GM23338 (cell line): ENCODE data around the gene CTTNBP2. TPM values are rescaled to one million over a fixed set of nuclear protein-coding genes. Genes with fewer than 3 reads are reported as not detected.

Experiments
- CTCF ChIP-seq, 2 experiments: fragments of 200-600 bp in 1 of 2; sonication (generic) in 1 of 2; conservative IDR thresholded peaks; 2 replicates each; pipeline versions ENCODE4 v1.5.1 to v1.6.1; 2016 to 2017; ENCODE audit warnings: antibody characterized with exemption in 2 of 2, low read depth in 2 of 2, mild to moderate bottlenecking in 2 of 2, moderate library complexity in 1 of 2
- EZH2 ChIP-seq: fragments of 200-600 bp; sonication (generic); IDR thresholded peaks from one replicate; pipeline ENCODE4 v1.8.0; 2017; ENCODE audit warnings: antibody characterized with exemption, mild to moderate bottlenecking, low read depth; ENCODE audit not compliant: unreplicated experiment
- EZH2phosphoT487 ChIP-seq: fragments of 200-600 bp; sonication (generic); IDR thresholded peaks from one replicate; pipeline ENCODE4 v1.8.1; 2018; ENCODE audit warnings: antibody characterized with exemption; ENCODE audit not compliant: unreplicated experiment
- JUNB ChIP-seq: IDR thresholded peaks from one replicate; pipeline ENCODE4 v1.6.1; 2016; ENCODE audit warnings: antibody characterized with exemption; ENCODE audit not compliant: unreplicated experiment
- POLR2AphosphoS5 ChIP-seq: IDR thresholded peaks from 2 replicates; pipeline ENCODE4 v1.6.1; 2016; ENCODE audit warnings: antibody characterized with exemption, low read depth
- REST ChIP-seq: IDR thresholded peaks from one replicate; pipeline ENCODE4 v1.6.1; 2018; ENCODE audit warnings: antibody characterized with exemption; ENCODE audit not compliant: unreplicated experiment
- STAT1 ChIP-seq: IDR thresholded peaks from one replicate; pipeline ENCODE4 v1.6.1; 2016; ENCODE audit warnings: antibody characterized with exemption; ENCODE audit not compliant: unreplicated experiment
- ZNF114 ChIP-seq: fragments of 250-450 bp; sonication (Bioruptor Pico); IDR thresholded peaks from 2 replicates; pipeline ENCODE4 v1.5.0; 2020; ENCODE audit warnings: mild to moderate bottlenecking, moderate library complexity
- ZNF462 ChIP-seq: fragments of 250-450 bp; sonication (Bioruptor Pico); IDR thresholded peaks from 2 replicates; pipeline ENCODE4 v1.5.0; 2020; ENCODE audit warnings: mild to moderate bottlenecking, moderate library complexity
- polyA plus RNA-seq: library from polyadenylated mRNA; unstranded; fragments of >200 nt; fragmentation: Nextera tagmentation; extraction: Ambion mirVana; gene quantifications from 2 replicates; pipeline ENCODE4 v1.2.1, GENCODE V29; 2016
- total RNA-seq: library from RNA; depleted of rRNA; stranded (reverse); fragments of >200 nt; shearing (Covaris generic); gene quantifications from 2 replicates; pipeline ENCODE4 v1.2.3, GENCODE V29; 2014

Gene CTTNBP2
- total and polyA plus RNA-seq, 2 experiments from 2014 or later: 26.8 to 30.7 TPM

- TF ChIP-seq ZNF462 (CRISPR knock-in tag): no peak
- TF ChIP-seq STAT1: no peak
- TF ChIP-seq ZNF114 (CRISPR knock-in tag): no peak
- no peak for TF ChIP-seq CTCF (conservative IDR thresholded peaks at IDR 0.05; ENCODE audit: low read depth in 2 of 2)
- no peak for TF ChIP-seq POLR2AphosphoS5
- TF ChIP-seq EZH2: no peak
- no peak for TF ChIP-seq JUNB
- TF ChIP-seq REST: no peak
- TF ChIP-seq EZH2phosphoT487: no peak
Observed at GRCh38 chr7:117858712-117859111, 14.5 kb downstream of the CTTNBP2 start (continued).
